AML-193 (cell line): ENCODE data around the gene ADCY2.

Experiments used
- DNase-seq, 2 experiments: peaks; one replicate each; lab custom pipeline; 2025; lab: John Stamatoyannopoulos, UW

Gene ADCY2

GRCh38 chr5:7745882-7746610 is 350.1 kb downstream of the ADCY2 start:
- peak; percentile 19 to 28 for DNase-seq

- no peak for DNase-seq
Observed at GRCh38 chr5:7747728-7748127, 351.8 kb downstream of the ADCY2 start.

- DNase-seq: no peak
Observed at GRCh38 chr5:7749626-7750025, 353.7 kb downstream of the ADCY2 start.

GRCh38 chr5:7751874-7752273 is 355.9 kb downstream of the ADCY2 start:
- no peak for DNase-seq

- DNase-seq: no peak
Observed at GRCh38 chr5:7753181-7753580, 357.2 kb downstream of the ADCY2 start.

GRCh38 chr5:7753596-7753995 is 357.7 kb downstream of the ADCY2 start:
- DNase-seq: no peak

GRCh38 chr5:7754490-7754889 is 358.6 kb downstream of the ADCY2 start:
- no peak for DNase-seq

GRCh38 chr5:7754997-7755596 is 359.2 kb downstream of the ADCY2 start:
- DNase-seq: peak; percentile 32 to 60

- DNase-seq: no peak
Observed at GRCh38 chr5:7755958-7756357, 360.0 kb downstream of the ADCY2 start.

- DNase-seq: peak; percentile 10 to 11
Observed at GRCh38 chr5:7756453-7756852, 360.5 kb downstream of the ADCY2 start.

GRCh38 chr5:7759257-7759871 is 363.4 kb downstream of the ADCY2 start:
- no peak for DNase-seq

- DNase-seq: no peak
Observed at GRCh38 chr5:7759951-7760580, 364.1 kb downstream of the ADCY2 start.

GRCh38 chr5:7762267-7762666 is 366.3 kb downstream of the ADCY2 start:
- DNase-seq: no peak

- DNase-seq: no peak
Observed at GRCh38 chr5:7763621-7764072, 367.7 kb downstream of the ADCY2 start.

GRCh38 chr5:7764452-7764851 is 368.5 kb downstream of the ADCY2 start:
- DNase-seq: no peak

GRCh38 chr5:7770436-7770835 is 374.5 kb downstream of the ADCY2 start:
- DNase-seq: no peak

GRCh38 chr5:7772141-7772540 is 376.2 kb downstream of the ADCY2 start:
- DNase-seq: no peak

GRCh38 chr5:7773178-7773577 is 377.2 kb downstream of the ADCY2 start:
- DNase-seq: no peak

- no peak for DNase-seq
Observed at GRCh38 chr5:7776442-7776841, 380.5 kb downstream of the ADCY2 start.

- no peak for DNase-seq
Observed at GRCh38 chr5:7779019-7780005, 383.4 kb downstream of the ADCY2 start.

- no peak for DNase-seq
Observed at GRCh38 chr5:7781899-7782298, 386.0 kb downstream of the ADCY2 start.
